COR-L47 (cell line): ENCODE measurements around the gene USO1.
"Not testable (repeated sequence)": the region's sequence is repeated elsewhere in the genome, so short reads cannot be mapped to it uniquely, and the experiment has no call there.

Source experiments
- DNase-seq: peaks from one replicate; lab custom pipeline; 2025; lab: John Stamatoyannopoulos, UW

The USO1 gene

DNA sequence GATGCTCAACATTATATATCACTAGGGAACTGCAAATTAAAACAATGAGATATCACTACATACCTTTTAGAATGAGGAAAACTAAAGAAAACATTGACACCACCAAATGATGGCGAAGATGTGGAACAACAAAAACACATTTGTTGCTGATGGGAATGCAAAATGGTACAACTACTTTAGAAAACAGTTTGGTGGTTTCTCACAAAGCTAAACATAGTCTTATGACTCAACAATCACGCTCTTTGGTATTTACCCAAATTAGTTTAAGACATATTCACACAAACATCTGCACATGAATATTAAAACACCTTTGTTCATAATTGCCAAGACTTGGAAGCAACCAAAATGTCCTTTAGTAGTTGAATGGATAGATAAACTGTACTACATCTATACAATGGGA lies 53.2 kb downstream of the USO1 start:
- DNase-seq = no peak

DNA sequence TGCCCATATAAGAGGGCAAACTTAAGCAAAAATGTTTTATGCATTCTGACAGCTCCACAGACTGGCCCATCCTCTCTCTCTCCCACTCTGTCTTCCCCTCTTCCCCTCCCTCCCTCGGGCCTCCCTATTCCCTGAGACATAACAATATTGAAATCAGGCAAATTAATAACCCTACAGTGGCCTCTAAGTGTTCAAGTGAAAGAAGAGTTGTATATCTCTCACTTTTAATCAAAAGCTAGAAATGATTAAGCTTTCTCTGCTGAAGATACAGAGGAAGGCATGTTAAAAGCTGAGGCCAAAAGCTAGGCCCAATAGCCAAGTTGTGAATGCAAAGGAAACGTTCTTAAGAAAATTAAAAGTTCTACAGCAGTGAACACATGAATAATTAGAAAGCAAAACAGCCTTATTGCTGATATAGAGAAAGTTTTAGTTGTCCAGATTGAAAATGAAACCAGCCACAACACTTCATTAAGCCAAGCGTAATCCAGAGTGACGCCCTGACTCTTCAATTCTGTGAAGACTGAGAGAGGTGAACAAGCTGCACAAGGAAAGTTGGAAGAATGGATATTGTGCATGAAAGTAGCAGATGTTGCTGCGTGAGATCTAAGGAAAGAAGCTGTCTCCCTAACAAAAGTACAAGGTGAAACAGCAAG lies 54.9 kb downstream of the USO1 start:
- DNase-seq = no peak

DNA sequence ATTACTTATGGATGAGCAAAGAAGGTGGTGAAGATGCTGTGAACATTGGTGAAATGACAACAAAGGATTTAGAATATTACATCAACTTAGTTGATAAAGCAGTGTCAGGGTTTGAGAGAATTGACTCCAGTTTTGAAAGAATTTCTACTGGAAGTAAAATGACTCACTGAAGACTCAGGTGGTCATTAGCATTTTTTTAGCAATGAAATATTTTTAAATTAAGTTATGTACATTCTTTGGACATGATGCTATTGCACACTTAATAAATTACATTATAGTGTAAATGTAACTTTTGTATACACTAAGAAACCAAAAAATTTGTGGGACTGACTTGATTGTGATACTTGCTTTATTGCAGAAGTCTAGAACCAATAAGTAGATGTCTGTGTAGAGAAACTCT lies 56.9 kb downstream of the USO1 start:
- DNase-seq = no peak

DNA sequence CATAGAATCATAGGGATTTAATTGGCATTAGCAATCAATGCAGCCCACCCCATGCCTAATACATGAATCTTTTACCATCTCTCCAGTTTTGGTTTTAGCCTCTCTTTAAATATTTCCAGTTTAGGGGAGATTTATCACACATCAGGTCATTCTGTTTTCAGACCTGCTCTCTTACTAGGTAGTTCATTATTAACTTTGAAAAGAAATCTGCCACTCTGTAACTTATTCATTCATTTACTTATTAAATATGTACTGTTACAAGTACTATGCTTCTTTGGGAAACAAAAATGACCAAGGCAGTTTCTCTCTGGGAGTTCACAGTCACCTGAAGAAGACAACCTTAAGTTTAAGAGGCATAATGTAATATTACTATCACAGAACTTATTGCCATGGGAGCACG lies 62.1 kb downstream of the USO1 start:
- no peak for DNase-seq

DNA sequence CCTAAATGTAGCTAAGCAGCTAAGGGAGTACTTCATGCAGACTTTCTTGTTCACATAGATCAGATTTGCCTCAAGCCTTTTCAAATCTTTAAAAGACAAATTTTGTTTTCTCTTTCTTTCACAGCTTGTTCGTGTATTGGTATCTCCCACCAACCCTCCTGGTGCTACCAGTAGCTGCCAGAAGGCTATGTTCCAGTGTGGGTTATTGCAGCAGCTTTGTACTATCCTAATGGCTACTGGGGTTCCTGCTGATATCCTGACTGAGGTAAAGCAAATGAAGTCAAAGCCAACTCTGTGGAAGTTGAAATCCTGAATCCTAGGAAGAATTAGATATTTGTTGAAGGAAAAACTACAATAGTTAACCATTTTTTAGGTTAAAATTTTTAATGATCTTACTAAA lies 62.6 kb downstream of the USO1 start:
- no peak for DNase-seq

DNA sequence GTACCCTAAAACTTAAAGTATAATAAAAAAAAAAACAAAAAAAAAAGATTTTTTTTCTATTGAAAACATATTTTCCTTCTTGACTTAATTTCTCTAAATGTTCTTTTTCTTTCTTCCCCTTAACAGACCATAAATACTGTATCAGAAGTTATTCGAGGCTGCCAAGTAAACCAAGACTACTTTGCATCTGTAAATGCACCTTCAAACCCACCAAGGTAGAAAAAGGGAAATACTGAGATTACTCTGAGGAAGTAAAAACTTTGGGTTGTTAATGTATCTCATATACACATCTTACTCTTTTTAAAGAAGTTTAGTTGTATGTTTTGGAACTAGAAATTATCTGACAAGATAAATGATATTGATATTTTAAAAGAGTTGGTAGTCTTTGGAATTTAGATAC lies 65.6 kb downstream of the USO1 start:
- no peak for DNase-seq

DNA sequence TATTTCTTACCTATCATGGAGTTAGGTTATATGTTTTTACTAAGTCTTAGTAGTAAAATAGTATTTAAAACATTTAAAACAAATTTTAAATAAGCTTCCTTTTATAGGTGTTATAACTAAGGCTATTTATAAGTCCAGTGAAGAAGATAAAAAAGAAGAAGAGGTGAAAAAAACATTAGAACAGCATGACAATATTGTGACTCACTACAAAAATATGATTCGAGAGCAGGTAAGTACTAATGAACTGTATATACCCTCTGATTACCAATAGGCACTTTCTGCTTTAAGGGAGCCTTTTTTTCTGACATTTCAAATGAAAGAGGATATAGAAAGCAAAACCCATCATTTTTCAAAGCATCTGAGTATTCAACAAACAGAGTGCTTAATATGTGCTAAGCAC lies 76.6 kb downstream of the USO1 start:
- no peak for DNase-seq

DNA sequence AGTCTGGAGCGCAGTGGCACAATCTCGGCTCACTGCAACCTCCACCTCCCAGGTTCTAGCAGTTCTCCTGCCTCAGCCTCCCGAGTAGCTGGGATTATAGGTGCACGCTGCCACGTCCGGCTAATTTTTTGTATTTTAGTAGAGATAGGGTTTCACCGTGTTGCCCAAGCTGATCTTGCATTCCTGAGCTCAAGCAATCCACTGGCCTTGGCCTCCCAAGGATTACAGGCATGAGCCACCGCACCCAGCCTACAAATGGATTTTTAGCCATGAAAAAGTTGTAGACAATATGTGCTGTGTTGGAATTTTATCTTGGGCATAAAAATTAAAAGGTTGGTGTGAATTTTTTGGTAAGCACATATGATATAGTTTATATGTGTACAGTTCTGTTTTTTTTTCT lies 81.7 kb downstream of the USO1 start:
- DNase-seq = not testable (repeated sequence)

DNA sequence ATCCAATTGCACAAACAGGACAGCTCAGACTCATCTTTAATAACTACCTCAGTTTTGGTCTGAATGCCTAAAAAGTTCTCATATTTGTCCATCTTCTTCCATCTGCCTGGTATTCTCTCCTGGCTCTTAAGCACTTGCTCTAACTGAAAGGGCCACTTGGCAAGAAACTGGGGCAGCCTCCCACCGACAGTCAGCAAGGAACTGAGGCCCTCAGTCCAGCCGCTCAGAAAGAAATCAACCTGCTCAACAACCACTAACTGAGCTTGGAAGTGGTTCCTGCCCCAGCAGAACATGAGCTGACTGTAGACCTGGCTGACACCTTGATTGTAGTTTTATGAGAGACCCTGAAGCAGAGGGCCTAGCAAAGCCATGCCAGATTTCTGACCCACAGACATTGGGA lies 93.5 kb downstream of the USO1 start:
- no peak for DNase-seq

DNA sequence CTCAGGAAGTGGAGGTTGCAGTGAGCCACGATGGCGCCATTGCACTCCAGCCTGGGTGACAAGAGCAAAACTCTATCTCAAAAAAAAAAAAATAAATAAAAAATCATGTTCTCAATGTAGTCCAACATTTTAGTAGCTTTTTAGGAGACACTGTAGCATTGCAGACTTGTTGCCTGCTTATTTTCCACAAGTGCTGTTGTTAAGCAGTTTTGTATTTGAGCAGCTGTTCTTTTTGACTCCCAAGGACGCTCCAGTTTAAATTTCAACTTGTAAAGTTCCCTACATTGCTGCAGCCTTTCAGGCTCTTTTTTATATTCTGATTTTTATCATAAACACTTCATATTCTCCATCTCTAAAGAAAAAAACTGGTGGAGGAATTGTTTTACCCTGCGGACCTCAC lies 94.7 kb downstream of the USO1 start:
- no peak for DNase-seq

DNA sequence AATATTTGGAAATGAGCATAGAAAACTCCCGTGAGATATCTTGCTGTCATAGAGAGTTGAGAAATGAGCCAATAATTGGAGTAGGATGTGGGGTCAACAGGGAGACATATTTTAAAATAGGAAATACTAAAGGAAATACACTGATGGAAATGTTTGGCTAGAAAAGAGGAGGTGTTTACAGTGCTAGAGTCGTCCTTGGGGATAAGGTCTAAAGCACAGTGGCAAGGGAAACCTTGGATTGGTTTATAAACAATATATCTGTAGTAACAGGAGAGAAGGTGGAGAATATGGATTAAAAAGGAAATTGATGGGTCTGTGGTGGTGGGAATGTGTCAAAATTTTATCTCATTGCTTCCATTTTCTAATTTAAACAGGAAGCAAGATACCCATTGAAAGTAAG lies 95.8 kb downstream of the USO1 start:
- no peak for DNase-seq

DNA sequence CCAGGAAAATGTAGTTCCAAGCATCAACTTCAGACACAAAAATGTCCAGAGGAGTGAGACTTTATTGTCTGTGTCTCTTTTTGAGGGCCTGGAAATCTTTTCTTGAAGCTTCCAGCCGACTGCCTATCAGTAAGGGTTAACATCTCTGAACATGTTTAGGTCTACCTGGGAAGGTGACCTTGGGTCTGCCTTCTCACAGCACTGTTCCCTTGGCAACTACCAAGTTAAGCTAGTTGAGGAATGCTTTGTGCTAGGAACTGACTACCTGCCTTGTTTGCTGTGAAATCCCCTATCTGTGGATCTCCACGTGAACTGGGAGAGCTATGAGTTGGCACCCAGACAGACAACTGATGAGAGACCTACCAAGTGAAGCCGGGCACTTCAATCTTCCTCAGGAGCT lies 96.3 kb downstream of the USO1 start:
- DNase-seq = no peak

DNA sequence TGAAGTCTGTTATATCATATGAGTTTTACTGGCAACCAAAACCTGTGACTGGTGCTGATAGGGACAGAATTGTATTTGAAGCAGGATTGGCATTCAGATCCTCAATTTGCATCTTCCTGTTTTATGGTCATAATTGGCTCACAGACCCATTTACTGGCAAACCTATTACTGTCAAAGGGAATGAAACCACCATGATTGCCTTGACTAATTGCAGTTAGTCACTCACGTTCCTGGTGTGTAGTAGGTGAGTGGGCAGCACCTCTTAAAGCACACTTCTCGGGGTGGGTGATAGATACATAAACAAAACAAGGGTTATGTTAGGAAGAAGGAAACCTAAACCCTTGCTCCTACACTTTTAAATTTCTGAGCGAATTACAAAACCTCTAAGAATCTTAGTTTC lies 96.8 kb downstream of the USO1 start:
- DNase-seq = no peak

DNA sequence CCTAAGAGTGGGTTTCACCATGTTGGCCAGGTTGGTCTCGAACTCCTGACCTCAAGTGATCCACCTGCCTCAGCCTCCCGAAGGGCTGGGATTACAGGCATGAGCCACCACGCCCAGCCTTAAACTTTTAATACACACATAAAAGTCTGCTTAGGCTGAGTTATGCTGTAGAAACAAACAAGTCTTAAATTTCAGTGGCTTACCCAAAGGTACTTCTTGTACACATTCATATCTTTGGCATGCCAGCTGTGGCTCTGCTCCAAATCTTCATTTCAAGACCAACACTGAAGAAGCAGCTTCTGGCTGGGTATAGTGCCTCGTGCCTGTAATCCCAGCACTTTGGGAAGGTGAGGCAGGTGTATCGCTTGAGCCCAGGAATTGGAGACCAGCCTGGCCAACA lies 97.6 kb downstream of the USO1 start:
- no peak for DNase-seq

DNA sequence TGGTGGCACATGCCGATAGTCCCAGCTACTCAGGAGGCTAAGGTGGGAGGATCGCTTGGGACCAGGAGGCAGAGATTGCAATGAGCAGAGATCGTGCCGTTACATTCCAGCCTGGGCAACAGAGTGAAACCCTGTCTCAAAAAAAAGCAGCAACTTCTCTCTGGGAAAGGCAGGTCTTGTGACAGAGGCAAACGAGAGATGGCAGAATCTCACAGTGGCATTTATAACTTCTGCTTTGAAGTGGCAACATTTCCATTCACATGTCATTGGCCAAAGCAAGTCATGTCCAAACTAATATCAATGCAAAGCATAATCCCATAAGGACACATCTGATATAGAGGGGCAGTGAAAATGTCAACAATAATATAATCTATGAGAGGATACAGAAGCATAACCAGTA lies 98.0 kb downstream of the USO1 start:
- no peak for DNase-seq

DNA sequence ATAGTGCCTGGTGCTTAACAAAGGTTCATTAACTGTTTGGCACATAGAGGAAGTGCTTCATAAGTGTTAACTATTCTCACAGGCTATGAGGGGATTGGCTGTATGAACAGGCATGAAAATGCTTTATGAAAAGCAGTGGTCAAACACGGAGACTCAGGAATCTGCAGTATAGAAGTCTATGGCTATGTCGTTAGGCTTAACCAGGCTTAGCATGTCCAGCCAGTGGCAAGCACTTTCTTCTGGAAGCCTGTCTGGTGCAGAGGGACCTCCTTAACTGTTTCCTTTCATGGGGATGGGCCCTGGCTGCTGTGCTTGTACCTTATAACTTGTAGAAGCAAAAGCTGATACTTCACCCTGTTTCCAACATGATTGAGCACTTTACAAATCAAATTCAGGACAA lies 99.4 kb downstream of the USO1 start:
- no peak for DNase-seq

DNA sequence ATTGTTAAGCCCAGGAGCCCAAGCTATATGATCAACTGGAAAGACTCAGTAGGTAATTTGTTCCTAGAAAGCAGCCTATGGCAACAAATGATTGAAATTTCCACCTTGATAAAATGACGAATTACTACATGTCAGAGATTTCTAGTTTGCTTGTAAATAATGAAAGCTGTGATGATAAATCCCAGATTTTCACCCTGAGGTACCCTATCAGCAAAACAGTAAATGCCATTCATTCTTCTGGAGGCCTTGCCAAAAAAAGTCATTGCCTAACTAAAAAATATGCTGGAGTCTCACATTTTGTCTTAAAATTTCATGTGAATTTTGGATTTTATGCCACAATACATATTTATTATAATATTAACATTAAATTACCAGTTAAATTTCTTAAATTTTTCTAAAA lies 106.5 kb downstream of the USO1 start:
- DNase-seq = no peak

DNA sequence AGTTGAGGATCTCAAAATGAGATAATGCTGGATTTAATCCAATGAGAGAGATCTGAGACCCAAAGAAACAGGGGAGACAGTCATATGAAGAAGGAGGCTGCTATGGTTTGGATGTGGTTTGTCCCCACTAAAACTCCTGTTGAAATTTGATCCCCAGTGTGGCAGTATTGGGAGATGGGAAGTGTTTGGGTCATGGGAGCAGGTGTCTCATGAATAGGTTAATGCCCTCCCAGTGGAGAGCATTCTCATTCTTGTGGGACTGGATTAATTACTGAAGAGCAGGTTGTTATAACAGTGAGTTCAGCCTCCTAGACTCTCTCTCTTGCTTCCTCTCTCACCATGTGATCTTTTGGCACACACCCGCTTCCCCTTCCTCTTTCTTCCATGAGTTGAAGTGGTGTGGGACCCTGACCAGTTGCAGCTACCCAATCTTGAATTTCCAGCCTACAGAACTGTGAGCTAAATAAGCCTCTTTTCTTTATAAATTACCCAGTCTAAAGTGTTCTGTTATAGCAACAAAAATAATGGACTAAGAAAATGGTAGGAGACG lies 107.6 kb downstream of the USO1 start:
- DNase-seq = no peak

DNA sequence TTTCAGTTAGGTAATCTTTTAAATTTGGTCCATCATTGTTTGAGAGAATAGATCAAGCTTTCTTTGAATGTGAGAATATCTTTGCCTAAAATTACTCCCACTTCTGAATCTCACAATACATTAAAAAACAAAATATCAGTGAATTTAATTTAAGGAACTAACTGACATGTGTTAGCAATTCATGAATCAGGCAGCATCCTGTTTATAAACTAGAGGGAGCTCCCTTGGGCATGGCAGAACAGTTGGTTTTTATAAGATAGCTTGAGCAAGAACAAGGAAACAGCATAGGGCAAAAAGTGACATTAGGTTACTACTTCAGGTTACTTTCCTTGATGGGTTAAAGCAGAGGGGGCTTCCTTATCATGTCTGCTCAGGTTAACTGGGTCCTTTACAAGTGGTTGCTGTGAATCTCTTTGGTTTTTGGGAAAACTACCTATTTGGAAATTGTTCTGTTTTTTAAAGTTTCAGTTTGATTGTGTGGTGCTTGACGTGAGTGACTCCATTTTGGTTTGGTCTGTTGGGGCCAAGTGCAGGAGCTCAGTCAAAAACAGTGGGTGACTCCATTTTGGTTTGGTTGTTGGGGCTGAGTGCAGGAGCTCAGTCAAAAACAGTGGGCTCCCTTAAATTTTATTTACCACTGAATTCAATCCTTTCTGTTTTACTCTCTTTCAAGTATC lies 109.9 kb downstream of the USO1 start:
- DNase-seq = no peak

DNA sequence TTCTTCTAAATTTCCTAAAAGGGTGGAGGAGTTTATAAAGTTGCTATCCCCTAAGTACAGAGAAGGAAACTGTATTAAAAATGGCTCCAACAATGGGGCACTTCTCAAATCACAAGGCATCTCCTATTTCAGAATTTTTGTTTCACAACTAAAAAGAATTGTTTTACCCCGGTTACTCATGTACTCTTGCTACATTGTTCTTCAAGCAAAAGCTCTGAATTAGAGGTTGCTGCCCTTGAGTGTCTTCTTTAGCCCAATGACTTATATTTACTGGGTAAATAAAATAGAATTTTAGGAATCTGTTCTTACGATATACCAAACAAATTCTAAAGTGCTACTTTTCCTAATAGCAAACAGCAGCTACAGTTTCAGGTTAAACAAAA lies 110.4 kb downstream of the USO1 start:
- no peak for DNase-seq

DNA sequence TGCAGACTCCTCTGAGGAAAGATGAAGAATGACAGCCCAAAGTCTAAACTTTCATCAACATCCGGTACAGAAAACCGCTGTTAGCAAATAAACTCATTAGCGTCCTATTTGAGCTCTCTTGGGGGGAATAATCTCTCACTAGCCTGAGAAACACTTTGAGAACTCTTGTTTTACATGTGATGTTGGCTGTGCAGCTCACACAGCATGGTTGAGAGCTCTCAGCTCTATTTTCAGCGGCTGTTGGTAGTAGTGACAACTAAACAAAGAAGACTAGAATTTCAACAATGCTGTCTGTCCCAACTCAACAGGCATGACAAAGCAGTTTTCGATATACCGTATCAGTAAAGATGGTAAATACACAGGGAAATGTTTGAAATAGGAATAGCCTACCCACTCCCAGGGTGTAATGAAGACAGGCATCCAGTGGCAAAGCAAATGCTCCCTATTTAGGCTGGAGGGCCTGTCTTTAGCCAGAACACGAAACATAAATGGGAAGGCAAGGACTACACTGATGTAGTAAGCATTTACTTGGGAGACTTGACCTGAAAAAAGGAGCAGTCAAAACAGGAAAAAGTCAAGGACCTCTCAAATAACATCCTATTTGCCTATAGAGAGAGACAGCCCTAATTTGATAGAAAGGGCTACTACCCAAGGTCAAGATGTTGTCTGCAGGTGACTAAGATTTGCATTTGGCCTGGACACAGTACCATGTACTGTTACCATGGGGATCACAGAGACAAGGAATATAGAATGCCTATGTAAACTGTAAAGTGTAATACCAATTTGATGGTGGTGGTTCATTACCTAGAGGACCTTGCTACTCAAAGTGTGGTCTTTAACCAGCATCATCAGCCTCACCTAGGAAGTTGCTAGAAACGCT lies 117.5 kb downstream of the USO1 start:
- no peak for DNase-seq

DNA sequence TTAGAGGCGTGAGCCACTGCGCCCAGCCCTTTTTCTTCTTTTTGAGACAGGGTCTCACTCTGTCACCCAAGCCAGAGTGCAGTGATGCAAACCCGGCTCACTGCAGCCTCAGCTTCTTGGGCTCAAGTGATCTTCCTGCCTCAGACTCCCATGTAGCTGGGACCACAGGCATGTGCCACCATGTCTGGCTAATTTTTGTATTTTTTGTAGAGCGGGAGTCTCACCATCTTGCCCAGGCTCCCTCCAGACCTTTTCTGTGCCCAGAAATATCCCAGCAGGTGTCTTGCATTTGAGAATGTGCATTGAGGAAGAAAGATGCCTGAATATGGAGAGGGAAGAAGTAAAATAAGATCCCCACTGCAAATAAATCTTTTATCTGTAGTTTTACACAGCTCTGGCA lies 119.2 kb downstream of the USO1 start:
- DNase-seq = no peak

DNA sequence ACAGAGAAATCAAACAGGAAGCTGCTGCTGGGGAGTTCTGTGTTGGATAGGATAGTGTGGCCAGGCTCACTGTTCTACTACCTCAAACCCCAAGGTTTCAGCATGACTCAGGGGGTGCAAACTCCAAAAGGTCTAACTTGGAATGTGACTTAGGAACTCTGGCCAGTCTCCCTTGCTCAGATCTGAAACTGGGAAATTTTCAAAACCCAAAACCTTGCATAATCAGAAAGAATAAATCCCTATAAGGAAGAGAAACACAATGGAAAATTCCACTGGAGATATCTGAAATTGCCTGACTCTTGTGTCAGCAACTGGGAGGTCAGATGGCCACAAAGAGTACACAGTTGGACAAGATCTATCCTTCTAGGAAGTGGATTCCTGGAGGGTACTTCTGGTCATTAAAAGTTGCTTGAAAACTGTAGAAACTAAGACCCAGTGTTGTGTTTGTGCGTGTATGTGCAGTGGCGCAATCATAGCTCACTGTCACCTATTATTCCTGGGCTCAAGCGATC lies 119.8 kb downstream of the USO1 start:
- DNase-seq = no peak
